Caco-2 (cell line): ENCODE results near the gene LGR6. TPM values are rescaled to one million over a fixed set of nuclear protein-coding genes. Genes with fewer than 3 reads are reported as not detected.
"Not testable (repeated sequence)": the region's sequence is repeated elsewhere in the genome, so short reads cannot be mapped to it uniquely, and the experiment has no call there.

Experiments
- BruUV-seq: library from RNA; stranded (reverse); fragments of 400-500 nt; replicated peaks from 2 replicates; lab custom pipeline; 2021; lab: Mats Ljungman, UMichigan
- CTCF ChIA-PET: fragments of 300-600 bp; sonication (Branson Sonifier 250); formaldehyde crosslinking; loops from one replicate; lab custom pipeline; 2022; ENCODE audit warnings: antibody characterized with exemption; lab: Charles Lee
- POLR2A ChIA-PET: fragments of 300-600 bp; sonication (Branson Sonifier 250); formaldehyde crosslinking; loops from one replicate; lab custom pipeline; 2022; ENCODE audit warnings: antibody characterized with exemption; lab: Charles Lee
- DNase-seq, 2 experiments: peaks; one replicate each; pipeline versions ENCODE4 v3.0.0 to v3.0.0-alpha.2; 2020 to 2022
- H3K27me3 ChIP-seq: replicated peaks from 2 replicates; pipeline ENCODE4 v1.6.0; 2011; ENCODE audit warnings: low read length; ENCODE audit not compliant: control insufficient read depth, insufficient read depth
- H3K36me3 ChIP-seq: 2 replicates; pipeline ENCODE4 v1.5.1; 2011; ENCODE audit warnings: low read length; ENCODE audit not compliant: control insufficient read depth, insufficient read depth
- H3K4me1 ChIP-seq: fragments of 250-450 bp; sonication (Bioruptor Pico); 2 replicates; pipeline ENCODE4 v1.5.1; 2020; ENCODE audit warnings: mild to moderate bottlenecking
- H3K4me3 ChIP-seq: 2 replicates; pipeline ENCODE4 v1.5.1; 2011; ENCODE audit warnings: low read depth, mild to moderate bottlenecking, control low read depth, low read length
- H3K9me3 ChIP-seq: fragments of 250-450 bp; sonication (Bioruptor Pico); 2 replicates; pipeline ENCODE4 v1.5.1; 2020; ENCODE audit warnings: mild to moderate bottlenecking, moderate library complexity
- H3K27ac Mint-ChIP-seq: one replicate; pipeline ENCODE4 v1.8.0; 2022; ENCODE audit warnings: mixed read lengths; ENCODE audit not compliant: unreplicated experiment
- H3K27me3 Mint-ChIP-seq: one replicate; pipeline ENCODE4 v1.8.0; 2022; ENCODE audit warnings: mixed read lengths; ENCODE audit not compliant: insufficient read depth, unreplicated experiment
- H3K36me3 Mint-ChIP-seq: one replicate; pipeline ENCODE4 v1.8.0; 2022; ENCODE audit warnings: mild to moderate bottlenecking, mixed read lengths; ENCODE audit not compliant: insufficient read depth, unreplicated experiment
- H3K4me1 Mint-ChIP-seq: one replicate; pipeline ENCODE4 v1.8.0; 2022; ENCODE audit warnings: low read depth, mixed read lengths; ENCODE audit not compliant: unreplicated experiment
- H3K4me3 Mint-ChIP-seq: one replicate; pipeline ENCODE4 v1.8.0; 2022; ENCODE audit warnings: mild to moderate bottlenecking, moderate library complexity, mixed read lengths; ENCODE audit not compliant: unreplicated experiment
- H3K9me3 Mint-ChIP-seq: one replicate; pipeline ENCODE4 v1.8.0; 2022; ENCODE audit warnings: mixed read lengths; ENCODE audit not compliant: unreplicated experiment
- CTCF ChIP-seq, 2 experiments: fragments of 200-600 bp in 1 of 2; IDR thresholded peaks; 1 replicate in 1 of 2; 2 replicates in 1 of 2; pipeline versions ENCODE4 v1.5.1 to v1.8.0; 2011 to 2022; ENCODE audit warnings: antibody characterized with exemption in 1 of 2, control low read depth in 1 of 2, inconsistent platforms in 1 of 2, low read depth in 1 of 2, low read length in 1 of 2, mild to moderate bottlenecking in 1 of 2, moderate library complexity in 1 of 2; ENCODE audit not compliant: insufficient read depth in 1 of 2, severe bottlenecking in 1 of 2, unreplicated experiment in 1 of 2
- intact Hi-C: fragments of 100-400 bp; cut with micrococcal nuclease; formaldehyde crosslinking; loops from one replicate; pipeline ENCODE4 v1.10.0; 2022; ENCODE audit not compliant: unreplicated experiment
- total RNA-seq: library from RNA; stranded (reverse); gene quantifications from 2 replicates; pipeline ENCODE4 v1.2.3, GENCODE V29; 2022

Gene LGR6
- total RNA-seq, 1 experiment from 2014 or later = 0.36 TPM

DNA sequence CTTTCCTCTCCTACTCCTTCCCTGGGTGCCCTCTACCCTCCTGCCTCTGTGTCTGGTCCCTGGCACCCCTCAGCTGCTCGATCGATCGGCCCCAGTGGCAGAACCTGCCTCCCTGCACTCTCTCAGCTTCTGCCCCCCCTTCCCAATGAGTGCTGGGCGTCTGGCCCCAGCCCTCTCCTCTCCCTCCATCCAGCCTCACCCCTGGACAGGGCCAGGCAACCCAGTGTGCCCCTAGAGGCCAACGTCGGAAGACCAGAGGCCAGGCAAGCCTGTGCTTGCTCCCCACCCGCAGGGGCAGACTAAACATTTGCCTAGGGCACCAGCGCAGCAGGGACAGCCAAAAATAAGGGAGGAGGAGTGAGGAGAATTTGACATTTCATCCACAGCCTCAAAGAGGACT lies 43.5 kb downstream of the LGR6 start:
- no TSS peak for BruUV-seq
- Mint-ChIP-seq H3K4me1 (peaks cover 25% of the 10 kb centered on the region), H3K36me3 (peaks cover 8% of the 10 kb centered on the region), H3K27ac (peak overlapping the region; percentile 78), H3K4me3 (no peak overlapping the region), H3K9me3 (no peaks in the 10 kb centered on the region), H3K27me3 (no peaks in the 10 kb centered on the region)
- POLR2A ChIA-PET = no interaction called here
- Histone ChIP-seq H3K4me3 (no peak overlapping the region), H3K27me3 (no peaks in the 10 kb centered on the region), H3K4me1 (peaks cover 28% of the 10 kb centered on the region), H3K36me3 (no peaks in the 10 kb centered on the region), H3K9me3 (no peaks in the 10 kb centered on the region)
- peak; percentile 72 to 73 for DNase-seq
- peak; percentile 39 to 58 for TF ChIP-seq CTCF (IDR thresholded peaks at IDR 0.05; ENCODE audit: insufficient read depth in 1 of 2, low read depth in 1 of 2, low read length in 1 of 2, severe bottlenecking in 1 of 2, unreplicated experiment in 1 of 2)
- intact Hi-C loops = no loop called here
- CTCF ChIA-PET = interaction anchor here (0.6 kb wide), 1 partner anchor 47 kb away, joined by 3 read pairs; no protein-coding TSS in a partner anchor

DNA sequence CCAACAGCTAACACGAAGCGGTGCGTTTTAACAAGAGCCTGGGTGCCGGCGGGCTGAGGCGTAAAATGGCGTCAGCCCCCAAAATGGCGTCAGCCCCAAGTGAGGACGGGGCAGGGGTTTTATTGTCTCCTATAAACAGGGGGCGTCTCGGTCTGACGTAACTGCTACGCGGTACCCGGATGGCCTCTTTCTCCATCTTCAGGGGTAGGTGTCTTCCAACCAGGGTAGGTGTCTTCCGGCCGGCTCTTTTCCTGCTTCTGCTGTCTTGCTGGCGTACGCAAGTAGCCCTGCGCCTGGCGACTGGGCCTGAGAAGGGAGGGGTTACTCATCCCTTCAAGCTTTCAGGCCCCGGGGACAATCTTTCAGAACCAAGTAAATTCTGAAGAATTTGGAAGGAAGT lies 45.3 kb downstream of the LGR6 start:
- POLR2A ChIA-PET = no interaction called here
- DNase-seq = peak in 1 of 2 experiments; percentile 18
- Mint-ChIP-seq H3K4me1 (peaks cover 25% of the 10 kb centered on the region), H3K4me3 (no peak overlapping the region), H3K9me3 (no peaks in the 10 kb centered on the region), H3K36me3 (peaks cover 8% of the 10 kb centered on the region), H3K27ac (no peak overlapping the region), H3K27me3 (no peaks in the 10 kb centered on the region)
- H3K4me1 ChIP-seq = peaks cover 22% of the 10 kb centered on the region
- no peak overlapping the region for H3K4me3 ChIP-seq
- no peaks in the 10 kb centered on the region for H3K27me3 ChIP-seq
- no peaks in the 10 kb centered on the region for H3K9me3 ChIP-seq
- intact Hi-C loops = no loop called here
- CTCF ChIA-PET = no interaction called here
- no TSS peak for BruUV-seq
- H3K36me3 ChIP-seq = no peaks in the 10 kb centered on the region
- TF ChIP-seq CTCF (IDR thresholded peaks at IDR 0.05; ENCODE audit: insufficient read depth in 1 of 2, low read depth in 1 of 2, low read length in 1 of 2, severe bottlenecking in 1 of 2, unreplicated experiment in 1 of 2) = no peak

DNA sequence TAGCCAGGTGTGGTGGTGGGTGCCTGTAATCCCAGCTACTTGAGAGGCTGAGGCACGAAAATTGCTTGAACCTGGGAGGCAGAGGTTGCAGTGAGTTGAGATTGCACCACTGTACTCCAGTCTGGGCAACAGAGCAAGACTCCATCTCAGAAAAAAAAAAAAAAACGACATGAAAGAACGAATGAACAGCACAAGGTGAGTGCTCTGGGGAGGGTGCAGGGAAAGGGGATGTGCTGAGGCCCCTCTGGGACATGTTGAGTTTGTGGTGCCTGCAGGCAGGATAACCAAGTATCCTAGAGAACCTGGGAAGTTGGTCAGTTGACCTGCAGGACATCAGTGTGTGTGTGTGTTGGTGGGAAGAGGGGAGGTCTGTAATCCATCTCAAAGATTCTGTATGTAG lies 46.6 kb downstream of the LGR6 start:
- POLR2A ChIA-PET, BruUV-seq, H3K9me3 Mint-ChIP-seq, H3K27me3 ChIP-seq, H3K4me3 Mint-ChIP-seq, H3K4me3 ChIP-seq, intact Hi-C loops, H3K36me3 Mint-ChIP-seq, H3K36me3 ChIP-seq, H3K9me3 ChIP-seq, H3K27me3 Mint-ChIP-seq, H3K27ac Mint-ChIP-seq, CTCF ChIA-PET: not testable (repeated sequence)
- peaks cover 20% of the 10 kb centered on the region for H3K4me1 Mint-ChIP-seq
- H3K4me1 ChIP-seq = peaks cover 15% of the 10 kb centered on the region
- peak in 1 of 2 experiments; percentile 3 for DNase-seq

DNA sequence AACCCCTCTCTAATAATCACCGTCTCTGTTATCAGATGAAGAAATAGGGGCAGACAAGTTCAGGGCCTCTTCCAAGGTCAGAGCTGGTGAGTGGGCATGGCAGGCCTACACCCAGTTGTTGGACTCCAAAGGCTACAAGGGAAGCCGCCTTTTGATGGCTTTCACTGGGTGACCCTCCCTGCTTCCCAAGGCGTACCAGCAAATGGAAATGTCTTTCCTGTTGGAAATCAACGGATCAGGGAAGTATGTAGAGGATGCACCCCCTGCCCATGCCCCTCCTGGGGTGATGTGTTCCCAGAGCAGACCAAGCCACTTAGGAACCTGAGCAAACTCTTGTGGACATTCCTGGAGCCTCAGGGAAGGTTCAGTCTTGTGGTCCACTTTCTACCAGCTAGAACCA lies 47.4 kb downstream of the LGR6 start:
- no peaks in the 10 kb centered on the region for H3K36me3 ChIP-seq
- H3K4me1 ChIP-seq = peaks cover 8% of the 10 kb centered on the region
- Mint-ChIP-seq H3K36me3 (peaks cover 7% of the 10 kb centered on the region), H3K27me3 (no peaks in the 10 kb centered on the region), H3K9me3 (no peaks in the 10 kb centered on the region), H3K27ac (no peak overlapping the region), H3K4me3 (no peak overlapping the region), H3K4me1 (peaks cover 13% of the 10 kb centered on the region)
- TF ChIP-seq CTCF (IDR thresholded peaks at IDR 0.05; ENCODE audit: insufficient read depth in 1 of 2, low read depth in 1 of 2, low read length in 1 of 2, severe bottlenecking in 1 of 2, unreplicated experiment in 1 of 2) = no peak
- intact Hi-C loops = no loop called here
- CTCF ChIA-PET = no interaction called here
- POLR2A ChIA-PET = no interaction called here
- no peak for DNase-seq
- no TSS peak for BruUV-seq
- H3K4me3 ChIP-seq = no peak overlapping the region
- H3K9me3 ChIP-seq = no peaks in the 10 kb centered on the region
- H3K27me3 ChIP-seq = no peaks in the 10 kb centered on the region
